Stomach (tissue), 4 donors: ENCODE data around the gene EVI5L.

Experiments used
- CTCF ChIP-seq, 7 experiments: fragments of 450-650 bp in 4 of 7; fragments of 200-600 bp in 3 of 7; sonication (generic) in 3 of 7; IDR thresholded peaks; one replicate each; pipeline ENCODE4 v1.5.1; 2016 to 2019; ENCODE audit warnings: antibody characterized with exemption in 7 of 7, control low read depth in 2 of 7, mild to moderate bottlenecking in 1 of 7
- EP300 ChIP-seq: sonication (generic); formaldehyde crosslinking; IDR thresholded peaks from one replicate; pipeline ENCODE4 v1.6.1; 2017; ENCODE audit warnings: antibody characterized with exemption
- POLR2A ChIP-seq, 4 donors: fragments of 450-650 bp; IDR thresholded peaks; one replicate each; pipeline ENCODE4 v1.6.1; 2016; ENCODE audit warnings: antibody characterized with exemption in 4 of 4, control low read depth in 2 of 4, mild to moderate bottlenecking in 1 of 4, moderate library complexity in 1 of 4
- POLR2AphosphoS5 ChIP-seq, 3 donors: sonication (generic); formaldehyde crosslinking; IDR thresholded peaks; one replicate each; pipeline ENCODE4 v1.6.1; 2016; ENCODE audit warnings: antibody characterized with exemption in 3 of 3

GRCh38 chr19:7883796-7884570, 54.0 kb downstream of the EVI5L start:
- no peak for TF ChIP-seq POLR2A (IDR thresholded peaks at IDR 0.05)
- TF ChIP-seq CTCF (IDR thresholded peaks at IDR 0.05), result no peak
- no peak for TF ChIP-seq EP300
- no peak for TF ChIP-seq POLR2AphosphoS5 (IDR thresholded peaks at IDR 0.05)
